Activated gamma-delta T cell (primary cell): Measurements from ENCODE around the gene PVR.
"Not testable (repeated sequence)": the region's sequence is repeated elsewhere in the genome, so short reads cannot be mapped to it uniquely, and the experiment has no call there.

Experiments used
- DNase-seq: peaks from one replicate; lab custom pipeline; 2025; lab: John Stamatoyannopoulos, UW

PVR gene

GRCh38 chr19:44618640-44619357 is 24.9 kb upstream of the PVR start:
- DNase-seq = no peak

- no peak for DNase-seq
Measured at GRCh38 chr19:44620667-44621066, 23.0 kb upstream of the PVR start.

GRCh38 chr19:44621367-44621766 is 22.3 kb upstream of the PVR start:
- DNase-seq = no peak

- DNase-seq = no peak
Measured at GRCh38 chr19:44623080-44623479, 20.6 kb upstream of the PVR start.

- no peak for DNase-seq
Measured at GRCh38 chr19:44623626-44624025, 20.1 kb upstream of the PVR start.

- DNase-seq = no peak
Measured at GRCh38 chr19:44624840-44625354, 18.8 kb upstream of the PVR start.

- not testable (repeated sequence) for DNase-seq
Measured at GRCh38 chr19:44625637-44626036, 18.1 kb upstream of the PVR start.

GRCh38 chr19:44626048-44626624 is 17.6 kb upstream of the PVR start:
- DNase-seq = no peak

GRCh38 chr19:44627631-44628030 is 16.1 kb upstream of the PVR start:
- no peak for DNase-seq

GRCh38 chr19:44628793-44629192 is 14.9 kb upstream of the PVR start:
- no peak for DNase-seq

GRCh38 chr19:44631611-44632010 is 12.1 kb upstream of the PVR start:
- not testable (repeated sequence) for DNase-seq

- not testable (repeated sequence) for DNase-seq
Measured at GRCh38 chr19:44634058-44634457, 9.7 kb upstream of the PVR start.

GRCh38 chr19:44634785-44635184 is 8.9 kb upstream of the PVR start:
- no peak for DNase-seq

- no peak for DNase-seq
Measured at GRCh38 chr19:44635581-44636438, 7.9 kb upstream of the PVR start.

GRCh38 chr19:44636439-44637389 is 7.0 kb upstream of the PVR start:
- DNase-seq = no peak

- DNase-seq = no peak
Measured at GRCh38 chr19:44637390-44637764, 6.3 kb upstream of the PVR start.

- DNase-seq = no peak
Measured at GRCh38 chr19:44640518-44640917, 3.2 kb upstream of the PVR start.

GRCh38 chr19:44641501-44642265 is 2.0 kb upstream of the PVR start:
- DNase-seq = no peak

- no peak for DNase-seq
Measured at GRCh38 chr19:44642377-44642776, 1.3 kb upstream of the PVR start.

- no peak for DNase-seq
Measured at GRCh38 chr19:44644402-44645016, 799 bp downstream of the PVR start.
